Measurements from ENCODE around the gene PDK1.
"Not testable (repeated sequence)": the region's sequence is repeated elsewhere in the genome, so short reads cannot be mapped to it uniquely, and the experiment has no call there.

PDK1 gene

GRCh38 chr2:172554352-172555271 lies 1.3 kb upstream of the PDK1 start:
- no peak for DNase-seq

- no peak for DNase-seq
These were observed 693 bp upstream of the PDK1 start for GRCh38 chr2:172555272-172555521.

- DNase-seq, result peak; percentile 71
These were observed 569 bp downstream of the PDK1 start for GRCh38 chr2:172556284-172557033.

GRCh38 chr2:172558372-172558771 lies 2.5 kb downstream of the PDK1 start:
- no peak for DNase-seq

- no peak for DNase-seq
These were observed 4.8 kb downstream of the PDK1 start for GRCh38 chr2:172560721-172561120.

GRCh38 chr2:172561270-172561669 lies 5.4 kb downstream of the PDK1 start:
- no peak for DNase-seq

- DNase-seq, result no peak
These were observed 6.4 kb downstream of the PDK1 start for GRCh38 chr2:172562298-172562697.

GRCh38 chr2:172564376-172564775 lies 8.5 kb downstream of the PDK1 start:
- DNase-seq, result no peak

GRCh38 chr2:172571245-172571644 lies 15.4 kb downstream of the PDK1 start:
- no peak for DNase-seq

GRCh38 chr2:172572981-172573380 lies 17.1 kb downstream of the PDK1 start:
- DNase-seq, result no peak

GRCh38 chr2:172574965-172575364 lies 19.1 kb downstream of the PDK1 start:
- no peak for DNase-seq

- DNase-seq, result no peak
These were observed 22.2 kb downstream of the PDK1 start for GRCh38 chr2:172578054-172578453.

- DNase-seq, result no peak
These were observed 23.1 kb downstream of the PDK1 start for GRCh38 chr2:172578860-172579512.

GRCh38 chr2:172580544-172580943 lies 24.7 kb downstream of the PDK1 start:
- DNase-seq, result no peak

GRCh38 chr2:172582656-172583055 lies 26.8 kb downstream of the PDK1 start:
- no peak for DNase-seq

- DNase-seq, result no peak
These were observed 30.5 kb downstream of the PDK1 start for GRCh38 chr2:172586245-172586891.

GRCh38 chr2:172587231-172587630 lies 31.3 kb downstream of the PDK1 start:
- DNase-seq, result not testable (repeated sequence)

- no peak for DNase-seq
These were observed 33.0 kb downstream of the PDK1 start for GRCh38 chr2:172588931-172589330.

- DNase-seq, result not testable (repeated sequence)
These were observed 35.5 kb downstream of the PDK1 start for GRCh38 chr2:172591386-172591785.

- DNase-seq, result not testable (repeated sequence)
These were observed 36.3 kb downstream of the PDK1 start for GRCh38 chr2:172592190-172592589.

- no peak for DNase-seq
These were observed 40.9 kb downstream of the PDK1 start for GRCh38 chr2:172596776-172597175.

- no peak for DNase-seq
These were observed 41.4 kb downstream of the PDK1 start for GRCh38 chr2:172597176-172597842.

GRCh38 chr2:172599947-172600346 lies 44.1 kb downstream of the PDK1 start:
- DNase-seq, result no peak

Measured in activated CD4-positive, CD25-positive, alpha-beta regulatory T cell treated with anti-CD3 and anti-CD28 coated beads, Interleukin-2, amount 50 U/mL, for 72 hours (primary cell).